Measurements from ENCODE around the gene CCDC33.

DNA sequence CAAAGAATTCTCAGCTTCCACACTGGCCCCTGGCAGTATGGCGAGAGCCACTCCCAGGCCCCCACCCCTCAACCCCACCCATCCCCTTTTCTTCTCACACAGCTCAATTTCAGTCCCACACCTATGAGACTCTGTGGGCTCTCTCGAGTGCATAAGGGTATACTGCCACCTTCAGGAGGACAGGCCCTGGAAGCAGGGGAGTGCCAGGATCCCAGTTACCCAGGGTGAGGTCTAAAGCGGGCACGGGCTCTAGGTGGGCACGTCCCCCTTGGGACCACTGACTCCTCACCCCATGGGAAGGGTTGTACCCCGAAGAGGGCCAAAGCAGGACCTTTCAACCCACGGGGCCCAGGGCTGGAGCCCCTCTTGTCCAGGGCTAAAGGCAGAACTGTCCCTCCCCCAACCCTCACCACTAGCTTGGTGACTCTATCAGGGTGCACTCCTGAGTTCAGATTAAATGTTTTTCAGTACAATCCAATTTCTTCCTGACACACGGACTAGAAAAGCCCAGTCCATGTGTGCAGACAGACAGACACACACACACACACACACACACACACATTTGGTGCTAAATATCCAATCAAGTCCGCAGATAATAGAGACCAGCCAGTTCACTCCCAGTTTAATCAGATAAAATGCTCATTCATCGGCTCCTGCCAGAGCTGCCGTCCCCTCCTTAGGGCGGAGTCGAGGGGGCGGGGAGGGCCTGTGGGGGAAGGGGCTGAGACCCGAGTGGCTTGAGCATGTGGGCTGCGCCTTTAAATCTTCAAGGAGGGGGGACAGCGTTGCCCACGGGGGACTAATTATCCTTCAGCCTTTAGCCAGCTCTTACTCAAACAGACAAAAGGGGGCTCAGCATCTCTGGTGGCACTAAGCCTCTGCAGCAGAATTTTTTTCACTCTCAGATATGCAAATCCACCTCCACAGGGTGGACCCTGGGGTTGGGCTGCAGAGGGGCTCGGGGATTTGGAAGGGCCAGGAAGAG lies 72.0 kb downstream of the CCDC33 start:
- TF ChIP-seq RAD21 (IDR thresholded peaks at IDR 0.05; ENCODE audit: low read length) (peak; percentile 90), EZH2phosphoT487 (IDR thresholded peaks at IDR 0.05; ENCODE audit: borderline replicate concordance, low read depth) (no peak), RFX5 (IDR thresholded peaks at IDR 0.05; ENCODE audit: low read length) (no peak), SMC3 (IDR thresholded peaks at IDR 0.05; ENCODE audit: low read depth, low read length) (peak; percentile 80), GABPA (IDR thresholded peaks at IDR 0.05; ENCODE audit: low read depth) (no peak), EP300 (IDR thresholded peaks at IDR 0.05; ENCODE audit: borderline replicate concordance in 1 of 2, low read depth in 1 of 2, low read length in 1 of 2) (no peak; a peak in 1 of 4 replicates), POLR2AphosphoS5 (IDR thresholded peaks at IDR 0.05; ENCODE audit: low read depth, low read length) (no peak)
- TF ChIP-seq, protein P1, sequence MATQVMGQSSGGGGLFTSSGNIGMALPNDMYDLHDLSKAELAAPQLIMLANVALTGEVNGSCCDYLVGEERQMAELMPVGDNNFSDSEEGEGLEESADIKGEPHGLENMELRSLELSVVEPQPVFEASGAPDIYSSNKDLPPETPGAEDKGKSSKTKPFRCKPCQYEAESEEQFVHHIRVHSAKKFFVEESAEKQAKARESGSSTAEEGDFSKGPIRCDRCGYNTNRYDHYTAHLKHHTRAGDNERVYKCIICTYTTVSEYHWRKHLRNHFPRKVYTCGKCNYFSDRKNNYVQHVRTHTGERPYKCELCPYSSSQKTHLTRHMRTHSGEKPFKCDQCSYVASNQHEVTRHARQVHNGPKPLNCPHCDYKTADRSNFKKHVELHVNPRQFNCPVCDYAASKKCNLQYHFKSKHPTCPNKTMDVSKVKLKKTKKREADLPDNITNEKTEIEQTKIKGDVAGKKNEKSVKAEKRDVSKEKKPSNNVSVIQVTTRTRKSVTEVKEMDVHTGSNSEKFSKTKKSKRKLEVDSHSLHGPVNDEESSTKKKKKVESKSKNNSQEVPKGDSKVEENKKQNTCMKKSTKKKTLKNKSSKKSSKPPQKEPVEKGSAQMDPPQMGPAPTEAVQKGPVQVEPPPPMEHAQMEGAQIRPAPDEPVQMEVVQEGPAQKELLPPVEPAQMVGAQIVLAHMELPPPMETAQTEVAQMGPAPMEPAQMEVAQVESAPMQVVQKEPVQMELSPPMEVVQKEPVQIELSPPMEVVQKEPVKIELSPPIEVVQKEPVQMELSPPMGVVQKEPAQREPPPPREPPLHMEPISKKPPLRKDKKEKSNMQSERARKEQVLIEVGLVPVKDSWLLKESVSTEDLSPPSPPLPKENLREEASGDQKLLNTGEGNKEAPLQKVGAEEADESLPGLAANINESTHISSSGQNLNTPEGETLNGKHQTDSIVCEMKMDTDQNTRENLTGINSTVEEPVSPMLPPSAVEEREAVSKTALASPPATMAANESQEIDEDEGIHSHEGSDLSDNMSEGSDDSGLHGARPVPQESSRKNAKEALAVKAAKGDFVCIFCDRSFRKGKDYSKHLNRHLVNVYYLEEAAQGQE (IDR thresholded peaks at IDR 0.05; ENCODE audit: low read depth, low read length), result no peak
- TF ChIP-seq, protein P2, sequence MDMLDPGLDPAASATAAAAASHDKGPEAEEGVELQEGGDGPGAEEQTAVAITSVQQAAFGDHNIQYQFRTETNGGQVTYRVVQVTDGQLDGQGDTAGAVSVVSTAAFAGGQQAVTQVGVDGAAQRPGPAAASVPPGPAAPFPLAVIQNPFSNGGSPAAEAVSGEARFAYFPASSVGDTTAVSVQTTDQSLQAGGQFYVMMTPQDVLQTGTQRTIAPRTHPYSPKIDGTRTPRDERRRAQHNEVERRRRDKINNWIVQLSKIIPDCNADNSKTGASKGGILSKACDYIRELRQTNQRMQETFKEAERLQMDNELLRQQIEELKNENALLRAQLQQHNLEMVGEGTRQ (IDR thresholded peaks at IDR 0.05; ENCODE audit: borderline replicate concordance, low read depth, low read length), result no peak
- TF ChIP-seq, protein P3, sequence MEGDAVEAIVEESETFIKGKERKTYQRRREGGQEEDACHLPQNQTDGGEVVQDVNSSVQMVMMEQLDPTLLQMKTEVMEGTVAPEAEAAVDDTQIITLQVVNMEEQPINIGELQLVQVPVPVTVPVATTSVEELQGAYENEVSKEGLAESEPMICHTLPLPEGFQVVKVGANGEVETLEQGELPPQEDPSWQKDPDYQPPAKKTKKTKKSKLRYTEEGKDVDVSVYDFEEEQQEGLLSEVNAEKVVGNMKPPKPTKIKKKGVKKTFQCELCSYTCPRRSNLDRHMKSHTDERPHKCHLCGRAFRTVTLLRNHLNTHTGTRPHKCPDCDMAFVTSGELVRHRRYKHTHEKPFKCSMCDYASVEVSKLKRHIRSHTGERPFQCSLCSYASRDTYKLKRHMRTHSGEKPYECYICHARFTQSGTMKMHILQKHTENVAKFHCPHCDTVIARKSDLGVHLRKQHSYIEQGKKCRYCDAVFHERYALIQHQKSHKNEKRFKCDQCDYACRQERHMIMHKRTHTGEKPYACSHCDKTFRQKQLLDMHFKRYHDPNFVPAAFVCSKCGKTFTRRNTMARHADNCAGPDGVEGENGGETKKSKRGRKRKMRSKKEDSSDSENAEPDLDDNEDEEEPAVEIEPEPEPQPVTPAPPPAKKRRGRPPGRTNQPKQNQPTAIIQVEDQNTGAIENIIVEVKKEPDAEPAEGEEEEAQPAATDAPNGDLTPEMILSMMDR (IDR thresholded peaks at IDR 0.05), result peak; percentile 77
- TF ChIP-seq, protein P4, sequence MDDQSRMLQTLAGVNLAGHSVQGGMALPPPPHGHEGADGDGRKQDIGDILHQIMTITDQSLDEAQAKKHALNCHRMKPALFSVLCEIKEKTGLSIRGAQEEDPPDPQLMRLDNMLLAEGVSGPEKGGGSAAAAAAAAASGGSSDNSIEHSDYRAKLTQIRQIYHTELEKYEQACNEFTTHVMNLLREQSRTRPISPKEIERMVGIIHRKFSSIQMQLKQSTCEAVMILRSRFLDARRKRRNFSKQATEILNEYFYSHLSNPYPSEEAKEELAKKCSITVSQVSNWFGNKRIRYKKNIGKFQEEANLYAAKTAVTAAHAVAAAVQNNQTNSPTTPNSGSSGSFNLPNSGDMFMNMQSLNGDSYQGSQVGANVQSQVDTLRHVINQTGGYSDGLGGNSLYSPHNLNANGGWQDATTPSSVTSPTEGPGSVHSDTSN (IDR thresholded peaks at IDR 0.05), result no peak
